ENCODE results near the gene TBC1D17.

GRCh38 chr19:49910179-49910578 is 32.7 kb downstream of the TBC1D17 start:
- TF ChIP-seq POLR2A (IDR thresholded peaks at IDR 0.05) (no peak), CTCF (IDR thresholded peaks at IDR 0.05) (no peak)
